GM23338 (cell line): ENCODE data around the gene KAT6B.

Experiments
- CTCF ChIP-seq, 2 experiments: fragments of 200-600 bp in 1 of 2; sonication (generic) in 1 of 2; conservative IDR thresholded peaks; 2 replicates each; pipeline versions ENCODE4 v1.5.1 to v1.6.1; 2016 to 2017; ENCODE audit warnings: antibody characterized with exemption in 2 of 2, low read depth in 2 of 2, mild to moderate bottlenecking in 2 of 2, moderate library complexity in 1 of 2
- EZH2 ChIP-seq: fragments of 200-600 bp; sonication (generic); IDR thresholded peaks from one replicate; pipeline ENCODE4 v1.8.0; 2017; ENCODE audit warnings: antibody characterized with exemption, mild to moderate bottlenecking, low read depth; ENCODE audit not compliant: unreplicated experiment

GRCh38 chr10:75034714-75035258, 208.4 kb downstream of the KAT6B start:
- no peak for TF ChIP-seq EZH2
- peak in 1 of 2 experiments; percentile 14; a peak in 1 of 4 replicates for TF ChIP-seq CTCF (conservative IDR thresholded peaks at IDR 0.05; ENCODE audit: low read depth in 2 of 2)
